ENCODE results near the gene SGSM2.

SGSM2 gene

DNA sequence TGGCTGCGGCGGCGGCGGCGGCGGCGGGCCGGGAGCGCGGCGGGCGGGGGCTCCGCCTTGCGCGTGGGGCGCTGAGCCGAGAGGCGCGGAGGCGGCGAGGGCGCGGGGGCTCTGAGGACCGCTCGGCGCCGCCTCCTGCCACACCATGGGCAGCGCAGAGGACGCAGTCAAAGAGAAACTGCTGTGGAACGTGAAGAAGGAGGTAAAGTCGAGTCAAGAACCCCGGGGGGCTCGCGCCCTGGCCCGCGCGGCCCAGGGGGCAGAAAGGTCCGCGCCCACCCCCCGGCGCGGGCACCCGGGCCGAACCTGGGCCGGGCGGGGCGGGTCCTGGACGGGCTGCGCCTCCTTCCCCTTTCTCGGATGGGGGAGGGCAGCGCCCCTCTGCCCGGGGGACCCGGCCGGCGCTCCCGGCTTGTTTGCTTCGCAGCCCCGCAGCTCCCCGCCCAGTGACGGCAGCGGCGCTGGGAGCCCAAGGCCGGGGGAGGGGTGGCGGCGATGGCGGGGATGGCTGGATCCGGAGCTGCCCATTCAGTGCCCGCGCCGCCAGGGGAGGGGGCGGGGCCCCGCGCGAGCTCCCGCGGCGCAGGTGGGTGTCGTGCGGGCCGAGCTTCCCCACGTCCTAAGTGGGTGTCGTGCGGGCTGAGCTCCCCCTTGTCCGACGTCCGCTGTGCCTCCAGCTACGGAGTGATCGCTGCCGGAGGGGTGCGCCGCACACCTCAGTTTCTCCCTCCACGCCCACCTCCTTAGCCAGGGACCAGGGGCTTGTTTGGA lies 428 bp downstream of the SGSM2 start:
- peak; percentile 9 to 60 (median 57) for DNase-seq

DNA sequence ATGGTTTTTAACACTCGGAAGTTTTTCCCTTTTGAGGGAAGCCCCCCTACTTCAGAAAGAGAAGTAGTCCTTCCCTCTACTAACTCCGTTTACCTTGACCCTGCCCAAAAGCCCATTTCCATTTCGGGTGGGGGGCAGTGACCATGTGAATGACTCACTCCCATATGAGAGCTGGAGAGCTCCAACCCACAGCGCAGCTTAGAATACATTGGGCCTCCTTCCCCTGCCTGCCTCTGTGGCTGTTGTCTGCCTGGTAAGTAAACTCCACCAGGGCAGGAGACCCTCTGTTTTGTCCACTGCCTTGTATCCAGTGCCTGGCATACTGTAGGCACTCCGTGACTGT lies 985 bp downstream of the SGSM2 start:
- DNase-seq, result peak in 1 of 3 experiments; percentile 43

DNA sequence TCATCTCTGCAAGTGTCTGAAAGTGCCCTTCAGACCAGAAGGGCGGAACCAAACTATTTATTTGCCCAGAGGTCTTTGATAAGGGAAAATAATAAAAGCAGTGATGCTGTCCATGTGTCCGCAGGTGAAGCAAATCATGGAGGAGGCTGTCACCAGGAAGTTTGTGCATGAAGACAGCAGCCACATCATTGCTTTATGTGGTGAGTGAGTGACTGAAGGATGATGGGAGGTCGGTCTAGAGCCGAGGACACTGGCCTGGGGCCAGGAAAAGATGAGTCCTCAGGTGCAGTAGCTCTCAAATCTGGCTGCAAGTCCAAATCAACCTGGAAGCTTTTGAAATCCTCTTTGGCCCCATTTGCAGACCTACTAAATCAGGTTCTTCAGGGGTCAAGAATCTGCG lies 6.1 kb downstream of the SGSM2 start:
- no peak for DNase-seq

DNA sequence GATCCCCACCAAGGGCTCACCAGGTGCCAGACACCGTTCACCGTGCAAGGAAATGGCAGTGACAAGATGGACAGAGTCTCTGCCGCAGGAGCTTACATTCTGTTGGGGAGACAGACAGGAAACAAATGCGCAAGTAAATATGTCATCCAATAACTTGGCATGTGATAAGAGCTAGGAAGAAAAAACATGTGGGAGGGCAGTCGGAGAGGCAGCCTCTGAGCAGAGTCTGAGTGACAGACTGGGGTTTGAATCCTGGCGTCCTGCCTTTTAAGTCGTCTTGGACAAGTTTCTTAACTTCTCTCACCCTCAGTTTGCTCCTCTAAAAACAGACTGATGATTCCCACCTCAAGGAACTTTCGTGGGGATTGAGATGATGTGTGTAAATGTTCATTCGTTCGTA lies 7.2 kb downstream of the SGSM2 start:
- DNase-seq, result no peak

DNA sequence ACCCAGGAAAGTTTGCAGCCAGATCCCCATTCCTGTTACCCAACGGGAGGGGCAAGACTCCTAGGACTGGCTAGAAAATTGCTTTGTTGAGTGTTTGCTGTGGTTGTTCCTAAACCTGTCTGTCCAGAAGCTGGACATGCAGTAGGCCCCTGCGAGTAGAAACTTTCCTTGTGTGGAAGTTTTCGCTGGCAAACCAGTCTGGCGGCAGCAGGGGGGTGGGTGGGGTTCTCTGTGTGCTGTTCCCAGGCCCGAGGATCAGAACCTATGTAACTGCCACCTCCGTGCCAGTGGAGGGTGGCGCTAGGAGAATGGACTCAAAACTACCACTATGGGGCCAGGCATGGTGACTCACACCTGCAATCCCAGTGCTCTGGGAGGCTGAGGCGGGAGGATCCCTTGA lies 9.2 kb downstream of the SGSM2 start:
- DNase-seq, result no peak

DNA sequence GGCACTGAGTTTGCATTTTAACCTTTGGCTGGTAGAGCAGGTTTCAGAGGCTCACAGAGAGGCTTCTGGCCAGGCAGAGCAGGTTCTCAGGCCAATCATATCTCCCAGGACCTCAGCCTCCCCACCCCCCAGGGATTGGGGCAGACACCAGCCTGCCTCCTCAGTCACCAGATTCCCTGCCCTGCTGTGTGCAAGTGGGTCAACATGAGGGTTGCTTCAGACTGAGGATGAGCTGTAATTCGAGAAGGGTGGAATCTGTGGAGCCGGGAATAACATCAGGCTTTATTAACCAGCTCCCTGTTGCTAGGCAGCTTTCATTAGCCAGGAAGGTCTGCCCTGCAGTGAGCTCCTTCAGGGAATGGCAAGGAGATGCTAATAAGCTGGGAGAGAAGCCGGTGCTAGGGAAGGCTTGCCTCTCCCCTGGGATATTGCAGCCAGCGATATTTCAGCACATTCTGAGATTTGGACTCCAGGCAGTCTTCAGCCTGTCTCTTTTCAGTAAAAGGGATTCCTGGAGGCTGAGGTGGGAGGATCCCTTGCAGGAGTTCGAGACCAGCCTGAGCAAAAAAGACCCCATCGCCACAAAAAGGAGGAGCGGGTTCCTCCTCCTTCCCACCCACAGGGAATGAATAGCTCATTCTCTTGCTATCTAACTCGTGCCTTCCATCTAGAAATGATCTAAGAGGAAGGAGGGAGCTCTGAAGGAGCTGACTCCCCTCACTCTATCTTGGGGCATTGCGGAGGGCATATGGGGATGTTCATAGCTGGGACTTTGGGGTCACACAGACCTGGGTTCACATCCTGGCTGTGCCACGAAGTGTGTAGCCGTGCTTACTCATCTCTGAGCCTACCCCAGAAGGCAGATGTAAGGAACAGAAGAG lies 10.7 kb downstream of the SGSM2 start:
- peak; percentile 62 to 85 (median 78) for DNase-seq

DNA sequence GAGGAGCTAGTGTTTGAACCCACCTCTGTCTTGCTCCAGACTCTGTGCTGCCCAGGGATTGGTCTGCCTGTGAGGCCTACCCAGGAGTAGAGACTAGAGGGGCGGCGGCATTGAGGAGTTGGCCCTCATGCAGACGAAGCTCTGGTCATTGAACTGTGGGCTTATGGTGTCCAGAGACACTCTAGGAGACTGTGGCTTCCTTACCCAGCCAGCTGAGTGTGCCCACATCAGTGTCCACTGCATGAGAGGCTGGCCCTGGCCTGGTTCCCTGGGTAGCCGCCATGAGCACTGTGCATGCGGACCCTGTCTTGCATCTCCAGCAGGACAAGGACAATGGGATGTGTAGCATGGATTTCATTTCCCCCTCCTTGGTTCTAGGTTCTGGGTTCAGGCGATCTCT lies 14.0 kb downstream of the SGSM2 start:
- DNase-seq, result no peak

DNA sequence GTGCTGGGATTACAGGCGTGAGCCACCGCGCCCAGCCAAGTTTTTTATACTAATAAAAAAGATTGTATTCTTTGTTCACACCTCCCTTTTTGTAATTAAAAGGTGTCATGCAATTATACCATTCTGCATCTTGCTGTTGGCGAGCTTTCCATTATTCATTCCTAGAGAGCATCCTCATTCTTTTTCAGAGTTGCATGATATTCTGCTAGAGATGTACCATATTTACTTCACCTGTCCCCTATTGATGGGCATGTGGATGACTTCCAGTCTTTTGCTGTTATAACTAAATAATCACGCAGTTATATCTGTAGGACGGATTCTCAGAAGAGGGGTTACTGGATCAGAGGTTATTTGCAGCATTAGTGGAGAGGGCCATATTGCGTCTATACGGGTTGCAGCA lies 17.0 kb downstream of the SGSM2 start:
- DNase-seq, result no peak

DNA sequence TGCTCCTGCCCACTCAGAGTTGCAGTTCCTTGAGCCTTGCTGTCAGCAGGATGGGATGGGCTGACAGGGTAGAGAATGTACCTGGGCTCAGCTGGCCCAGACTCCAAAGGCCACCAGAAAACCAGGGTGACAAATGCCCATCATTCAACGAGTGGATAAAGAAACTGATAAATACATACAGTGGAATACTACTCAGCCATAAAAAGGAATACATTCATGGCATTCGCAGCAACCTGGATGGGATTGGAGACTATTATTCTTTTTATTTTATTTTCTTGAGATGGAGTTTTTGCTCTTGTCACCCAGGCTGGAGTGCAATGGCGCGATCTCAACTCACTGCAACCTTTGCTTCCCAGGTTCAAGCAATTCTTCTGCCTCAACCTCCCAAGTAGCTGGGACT lies 19.9 kb downstream of the SGSM2 start:
- no peak for DNase-seq

DNA sequence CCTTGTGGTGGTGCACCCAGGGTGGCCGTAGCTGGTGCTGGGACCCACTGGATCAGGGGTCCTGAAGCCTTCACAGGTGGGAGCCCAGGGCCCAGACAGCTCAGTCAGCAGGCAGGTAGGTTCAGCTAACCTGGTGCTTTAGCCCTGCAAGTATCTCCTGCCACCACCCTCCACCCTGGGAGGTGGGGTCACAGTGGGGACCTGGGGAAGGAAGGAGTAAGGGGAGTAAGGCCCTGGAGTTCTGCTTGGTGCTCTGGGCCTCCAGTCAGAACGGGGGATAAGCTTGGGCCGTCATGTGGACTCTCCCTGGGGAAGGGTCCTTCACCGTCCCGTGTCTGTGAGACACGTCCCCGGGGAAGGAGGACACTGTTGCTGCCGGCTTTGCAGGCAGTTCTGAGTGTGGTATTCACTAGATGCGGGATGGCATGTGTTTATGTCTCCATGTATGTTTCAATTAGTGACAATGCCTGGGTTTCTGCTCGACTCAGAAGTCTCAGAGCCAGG lies 20.7 kb downstream of the SGSM2 start:
- DNase-seq, result no peak

DNA sequence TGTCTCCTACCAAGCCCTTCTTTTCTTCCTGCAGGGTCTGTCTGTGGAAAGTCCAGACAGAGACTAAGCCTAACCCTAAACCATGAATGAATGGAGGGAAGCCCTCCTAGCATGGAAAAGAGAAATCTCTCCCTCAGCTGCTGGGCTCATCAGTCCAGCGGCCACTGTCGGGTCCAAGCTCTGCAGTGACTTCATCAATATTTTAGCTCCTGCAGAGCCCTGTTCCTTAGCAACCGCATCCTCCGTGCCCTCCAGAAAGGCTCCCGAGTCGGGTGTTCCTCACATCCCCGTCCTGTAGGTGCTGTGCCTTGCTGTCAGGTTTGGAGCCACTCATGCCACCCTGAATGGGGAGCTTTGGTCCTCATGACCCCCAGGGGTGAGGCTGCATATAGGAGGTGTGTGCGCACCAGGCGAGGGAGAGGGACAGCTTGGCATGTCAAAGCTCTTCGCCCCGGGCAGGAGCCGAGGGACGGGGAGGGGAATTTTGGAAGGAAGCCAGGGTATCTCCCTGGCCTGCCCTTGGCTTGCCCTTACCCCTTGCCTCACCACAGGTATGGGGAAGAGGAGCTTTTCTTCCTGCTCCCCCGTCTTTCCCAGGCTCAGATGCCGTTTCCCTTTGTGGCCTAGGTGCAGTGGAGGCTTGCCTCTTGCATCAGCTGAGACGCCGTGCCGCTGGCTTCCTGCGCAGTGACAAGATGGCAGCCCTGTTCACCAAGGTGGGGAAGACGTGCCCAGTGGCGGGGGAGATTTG lies 23.9 kb downstream of the SGSM2 start:
- no peak for DNase-seq

DNA sequence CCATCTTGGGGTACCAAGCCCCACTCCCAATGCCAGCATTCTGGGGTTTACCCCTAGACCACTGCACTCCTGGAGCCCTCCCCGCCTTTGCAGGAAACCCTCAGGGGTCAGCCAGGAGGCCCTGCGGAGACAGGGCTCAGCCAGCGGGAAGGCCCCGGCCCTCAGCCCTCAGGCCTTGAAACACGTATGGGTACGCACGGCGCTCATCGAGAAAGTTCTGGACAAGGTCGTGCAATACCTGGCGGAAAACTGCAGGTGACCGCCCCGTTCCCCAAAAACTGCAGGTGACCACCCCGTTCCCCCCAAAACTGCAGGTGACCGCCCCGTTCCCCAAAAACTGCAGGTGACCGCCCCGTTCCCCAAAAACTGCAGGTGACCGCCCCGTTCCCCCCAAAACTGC lies 24.7 kb downstream of the SGSM2 start:
- DNase-seq, result no peak

DNA sequence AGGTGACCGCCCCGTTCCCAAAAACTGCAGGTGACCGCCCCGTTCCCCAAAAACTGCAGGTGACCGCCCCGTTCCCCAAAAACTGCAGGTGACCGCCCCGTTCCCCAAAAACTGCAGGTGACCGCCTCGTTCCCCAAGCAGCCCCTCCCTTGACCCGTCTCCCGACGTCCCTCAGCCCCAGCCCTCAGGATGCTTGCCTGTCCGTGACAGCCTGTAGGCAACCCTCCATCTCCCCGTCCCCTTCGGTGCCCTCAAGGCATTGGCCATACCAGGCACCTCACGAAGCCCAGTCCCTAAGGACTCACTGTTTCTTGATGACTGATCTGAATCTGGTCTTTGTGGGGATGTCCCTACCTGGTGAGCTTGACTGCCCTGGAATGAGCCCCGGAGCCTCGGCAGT lies 25.1 kb downstream of the SGSM2 start:
- no peak for DNase-seq

DNA sequence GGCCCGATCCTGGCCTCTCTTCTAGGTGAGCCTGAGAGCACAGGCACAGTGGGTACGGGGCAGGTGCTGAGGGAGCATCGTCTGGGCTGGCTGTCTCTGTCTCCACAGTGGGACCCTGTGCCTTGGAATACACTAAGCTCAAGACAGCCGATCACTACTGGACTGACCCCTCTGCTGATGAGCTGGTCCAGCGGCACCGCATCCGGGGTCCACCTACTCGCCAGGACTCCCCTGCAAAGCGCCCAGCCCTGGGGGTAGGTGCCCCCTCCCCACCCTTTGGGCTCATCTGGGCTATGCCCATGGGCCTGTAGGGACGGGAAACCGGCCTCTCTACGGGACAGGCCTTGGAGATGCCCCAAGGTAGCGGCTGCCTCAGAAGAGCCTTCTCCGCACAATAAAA lies 25.6 kb downstream of the SGSM2 start:
- DNase-seq, result no peak

DNA sequence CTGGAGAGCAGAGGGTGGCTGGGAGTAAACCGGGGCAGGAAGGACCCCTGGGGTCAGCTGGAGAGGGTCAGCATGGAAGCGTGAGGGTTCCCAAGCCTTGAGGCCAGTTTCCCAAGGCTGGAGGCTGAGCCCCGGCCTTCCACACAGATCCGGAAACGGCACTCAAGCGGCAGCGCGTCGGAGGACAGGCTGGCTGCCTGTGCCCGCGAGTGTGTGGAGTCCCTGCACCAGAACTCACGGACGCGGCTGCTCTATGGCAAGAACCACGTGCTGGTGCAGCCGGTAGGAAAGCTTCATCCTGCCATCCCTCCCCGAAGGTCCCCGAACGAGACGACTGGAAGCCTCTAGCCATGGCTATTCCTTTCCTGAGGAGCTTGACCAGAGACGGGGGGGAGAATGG lies 26.0 kb downstream of the SGSM2 start:
- no peak for DNase-seq

DNA sequence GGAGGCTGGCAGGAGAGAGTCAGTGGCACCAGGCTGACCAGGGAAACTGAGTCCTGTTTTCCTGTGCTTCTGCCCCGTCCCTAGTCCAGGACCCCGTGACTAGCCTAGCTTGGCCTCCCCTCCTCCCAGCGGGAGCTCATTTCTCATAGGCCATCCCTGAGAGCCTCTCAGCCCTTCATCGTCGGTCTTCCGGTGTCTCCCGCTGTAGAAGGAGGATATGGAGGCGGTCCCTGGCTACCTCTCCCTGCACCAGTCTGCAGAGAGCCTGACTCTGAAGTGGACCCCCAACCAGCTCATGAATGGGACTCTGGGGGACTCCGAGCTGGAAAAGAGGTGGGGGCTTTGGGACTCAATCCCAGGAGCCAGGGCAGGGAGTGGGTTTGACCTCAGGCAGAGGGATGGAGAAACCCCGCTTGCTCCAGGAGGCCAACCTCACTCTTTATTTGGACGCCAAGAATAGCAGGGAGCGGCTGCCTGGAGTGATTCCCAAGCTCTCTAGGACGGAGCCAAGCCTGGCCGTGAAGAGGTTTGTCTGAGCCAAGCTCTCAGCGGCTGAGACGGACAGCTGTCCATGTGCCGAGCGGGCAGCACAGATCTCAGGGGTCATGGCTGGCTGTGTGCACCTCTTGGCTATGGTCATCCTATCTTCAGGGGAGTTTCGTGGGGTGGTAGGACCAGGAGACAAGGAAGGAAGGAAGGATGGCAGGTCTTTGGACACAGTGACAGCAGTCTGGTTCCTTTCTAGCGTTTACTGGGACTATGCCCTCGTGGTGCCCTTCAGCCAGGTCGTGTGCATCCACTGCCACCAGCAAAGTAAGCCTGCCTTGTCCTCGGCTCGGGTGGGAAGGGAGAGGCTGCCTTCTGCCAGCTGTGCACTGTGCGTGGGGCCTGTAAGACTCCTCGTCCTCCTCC lies 26.8 kb downstream of the SGSM2 start:
- DNase-seq, result no peak

DNA sequence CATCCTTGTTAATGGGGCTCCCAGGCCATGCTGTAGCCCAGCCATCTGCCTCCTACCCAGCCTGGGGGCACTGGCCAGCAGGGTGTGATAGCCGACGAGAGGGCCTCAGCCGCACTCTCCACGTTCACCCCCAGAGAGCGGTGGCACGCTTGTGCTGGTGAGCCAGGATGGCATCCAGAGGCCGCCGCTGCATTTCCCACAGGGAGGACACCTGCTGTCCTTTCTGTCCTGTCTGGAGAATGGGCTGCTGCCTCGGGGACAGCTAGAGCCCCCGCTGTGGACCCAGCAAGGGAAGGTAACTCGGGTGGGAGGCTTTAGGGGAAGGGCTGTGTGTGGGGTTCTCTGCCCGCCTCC lies 27.4 kb downstream of the SGSM2 start:
- no peak for DNase-seq

DNA sequence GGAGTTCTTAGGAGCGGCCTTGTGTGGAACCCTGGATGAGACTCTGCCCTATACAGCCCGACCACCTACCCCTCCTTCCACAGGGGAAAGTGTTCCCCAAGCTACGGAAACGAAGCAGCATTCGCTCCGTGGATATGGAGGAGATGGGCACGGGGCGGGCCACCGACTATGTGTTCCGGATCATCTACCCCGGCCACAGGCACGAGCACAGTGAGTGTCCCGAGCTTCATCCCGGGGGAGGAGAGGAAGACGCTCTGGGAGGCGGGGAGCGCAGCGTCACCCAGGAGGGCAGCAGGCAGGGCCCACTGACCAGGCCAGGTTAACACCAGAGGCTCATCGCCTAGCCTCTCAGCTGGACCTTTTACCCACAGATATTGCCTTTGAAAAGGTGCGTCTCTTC lies 27.8 kb downstream of the SGSM2 start:
- DNase-seq, result no peak

DNA sequence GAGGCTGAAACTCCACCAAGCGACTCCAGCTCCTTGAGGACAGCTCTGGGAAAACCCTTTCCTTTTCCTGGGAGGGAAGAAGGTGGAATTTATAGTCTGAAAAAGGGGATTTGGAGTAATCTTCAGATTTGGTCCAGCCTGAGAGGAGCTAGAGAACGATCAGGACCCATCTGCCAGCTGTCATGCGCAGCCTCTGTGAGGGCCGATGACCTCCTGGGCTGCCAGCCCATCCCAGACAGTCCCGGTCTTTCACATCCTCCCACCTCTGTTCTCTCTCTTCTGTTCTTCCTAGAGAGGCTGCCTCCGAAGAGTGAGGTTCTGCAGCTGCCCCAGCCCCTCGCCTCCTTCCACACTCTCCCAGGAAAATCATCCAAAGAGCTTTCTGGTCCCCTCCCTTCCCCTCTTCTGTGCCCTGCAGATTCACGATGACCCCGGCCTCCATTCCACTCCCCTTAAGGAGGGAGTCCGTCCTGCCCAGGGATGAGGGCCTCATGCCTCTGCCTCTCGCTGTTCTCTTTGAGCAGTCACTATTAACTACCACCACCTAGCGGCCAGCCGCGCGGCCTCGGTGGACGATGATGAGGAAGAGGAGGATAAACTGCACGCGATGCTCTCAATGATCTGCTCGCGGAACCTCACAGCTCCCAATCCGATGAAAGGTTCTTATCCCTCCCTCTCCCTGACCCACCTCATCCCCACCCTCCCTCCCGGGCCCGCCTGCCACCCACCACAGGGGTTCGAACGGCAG lies 29.6 kb downstream of the SGSM2 start:
- no peak for DNase-seq

DNA sequence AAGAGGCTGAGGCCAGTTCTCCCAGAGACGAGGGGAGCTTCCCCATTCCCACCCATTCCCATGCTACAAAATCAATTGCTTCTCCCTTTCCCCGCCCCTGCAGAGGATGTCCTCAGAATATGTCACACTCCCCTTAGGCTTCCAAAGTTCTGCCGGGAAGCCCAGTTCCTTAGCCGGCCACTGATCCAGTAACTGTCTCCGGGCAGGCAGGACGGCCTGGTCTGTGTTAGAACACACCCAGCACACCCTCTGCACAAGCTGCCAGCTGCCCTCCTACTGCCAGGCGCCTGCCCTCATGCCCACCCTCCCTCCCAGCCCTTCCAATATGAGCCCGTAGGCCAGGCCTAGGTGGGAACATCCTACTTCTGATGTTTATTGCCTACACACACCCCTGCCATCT lies 31.1 kb downstream of the SGSM2 start:
- DNase-seq, result no peak

DNA sequence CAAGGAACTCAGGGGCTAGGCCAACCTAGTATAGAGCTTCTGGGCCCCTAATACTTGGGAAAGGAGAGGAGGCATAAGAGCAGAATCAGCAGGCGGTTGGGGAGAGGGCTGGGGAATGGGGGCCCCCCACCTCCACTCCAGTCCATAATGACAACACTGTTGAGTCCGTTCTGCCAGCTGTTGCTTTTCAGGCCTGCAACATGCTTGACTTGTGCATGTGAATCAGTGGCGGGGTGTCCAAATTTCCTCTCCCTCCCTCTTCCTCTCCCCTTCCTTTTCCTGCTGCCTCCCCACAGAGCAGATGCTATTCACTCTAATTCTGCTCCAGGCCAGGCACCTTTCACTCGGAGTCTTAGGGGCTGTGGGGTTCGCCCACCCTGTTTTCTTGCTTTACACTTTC lies 31.7 kb downstream of the SGSM2 start:
- DNase-seq, result no peak
